ENCODE data around the gene PPP1R9A. TPM values are rescaled to one million over a fixed set of nuclear protein-coding genes. Genes with fewer than 3 reads are reported as not detected.

The PPP1R9A gene
- total and polyA plus RNA-seq, 2 donors from 2014 or later = 2.6 to 25.7 TPM

DNA sequence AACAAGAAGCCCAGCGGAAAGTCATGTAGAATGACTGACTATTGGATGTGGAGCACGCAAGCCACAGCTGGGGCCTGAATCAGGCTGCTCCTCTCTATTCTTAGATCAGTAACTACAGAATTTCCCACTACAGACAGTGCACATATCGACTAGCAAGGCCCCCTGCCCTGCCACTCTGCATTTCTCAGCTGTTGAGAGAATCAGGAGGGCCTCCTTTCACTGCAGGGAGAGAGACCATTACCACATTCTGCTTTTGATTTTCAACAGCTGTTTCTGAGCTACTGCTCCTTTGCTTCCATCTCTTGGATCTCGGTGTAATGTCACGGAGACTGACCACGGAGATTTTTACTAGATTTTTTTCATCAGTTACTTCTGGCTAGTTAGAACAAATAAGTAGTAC, 343.2 kb downstream of the PPP1R9A start:
- FAIRE-seq = no peak

DNA sequence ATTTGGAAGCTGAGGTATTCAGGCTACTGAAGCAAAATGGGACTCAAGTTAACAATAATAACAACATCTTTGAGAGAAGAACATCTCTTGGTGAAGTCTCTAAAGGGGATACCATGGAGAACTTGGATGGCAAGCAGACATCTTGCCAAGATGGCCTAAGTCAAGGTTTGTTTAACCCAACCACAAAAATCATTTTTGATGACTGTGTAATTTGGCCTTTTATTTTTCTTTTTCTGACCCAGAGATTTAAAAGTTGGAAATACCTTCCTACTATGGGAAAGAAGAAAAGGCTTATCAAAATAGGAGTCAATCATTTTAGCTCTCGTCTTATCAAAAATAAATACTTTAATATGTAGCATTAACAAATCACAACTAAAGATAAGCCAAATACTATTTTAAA, 344.6 kb downstream of the PPP1R9A start:
- no peaks in the 10 kb centered on the region for H3K27me3 ChIP-seq (ENCODE audit: control insufficient read depth, insufficient read depth, low read length)
- TF ChIP-seq, protein P1, sequence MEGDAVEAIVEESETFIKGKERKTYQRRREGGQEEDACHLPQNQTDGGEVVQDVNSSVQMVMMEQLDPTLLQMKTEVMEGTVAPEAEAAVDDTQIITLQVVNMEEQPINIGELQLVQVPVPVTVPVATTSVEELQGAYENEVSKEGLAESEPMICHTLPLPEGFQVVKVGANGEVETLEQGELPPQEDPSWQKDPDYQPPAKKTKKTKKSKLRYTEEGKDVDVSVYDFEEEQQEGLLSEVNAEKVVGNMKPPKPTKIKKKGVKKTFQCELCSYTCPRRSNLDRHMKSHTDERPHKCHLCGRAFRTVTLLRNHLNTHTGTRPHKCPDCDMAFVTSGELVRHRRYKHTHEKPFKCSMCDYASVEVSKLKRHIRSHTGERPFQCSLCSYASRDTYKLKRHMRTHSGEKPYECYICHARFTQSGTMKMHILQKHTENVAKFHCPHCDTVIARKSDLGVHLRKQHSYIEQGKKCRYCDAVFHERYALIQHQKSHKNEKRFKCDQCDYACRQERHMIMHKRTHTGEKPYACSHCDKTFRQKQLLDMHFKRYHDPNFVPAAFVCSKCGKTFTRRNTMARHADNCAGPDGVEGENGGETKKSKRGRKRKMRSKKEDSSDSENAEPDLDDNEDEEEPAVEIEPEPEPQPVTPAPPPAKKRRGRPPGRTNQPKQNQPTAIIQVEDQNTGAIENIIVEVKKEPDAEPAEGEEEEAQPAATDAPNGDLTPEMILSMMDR (IDR thresholded peaks at IDR 0.05; ENCODE audit: borderline replicate concordance, extremely low read depth, insufficient read depth) = no peak
- DNase-seq = no peak
- peaks cover 0 to 2% (median 0%) of the 10 kb centered on the region in 3 donors for H3K4me1 ChIP-seq (ENCODE audit: control insufficient read depth in 2 of 3, insufficient read depth in 2 of 3, low read depth in 1 of 3, low read length in 3 of 3)
- H3K36me3 ChIP-seq (ENCODE audit: control insufficient read depth in 2 of 3, insufficient read depth in 3 of 3, low read length in 3 of 3) = no peaks in the 10 kb centered on the region
- FAIRE-seq = no peak
- intact Hi-C loops (cut with DNase I) = no loop called here
- no peak overlapping the region for H3K27ac ChIP-seq (ENCODE audit: low read depth in 2 of 2, low read length in 2 of 2)
- no peak overlapping the region for H3K9ac ChIP-seq (ENCODE audit: low read length in 3 of 3)
- H3K9me3 ChIP-seq (ENCODE audit: control insufficient read depth in 2 of 3, insufficient read depth in 1 of 3, low read length in 3 of 3) = no peaks in the 10 kb centered on the region
- no peak overlapping the region for H3K4me3 ChIP-seq (ENCODE audit: low read length in 3 of 3)

More for the DNA sequence above, 343.2 kb downstream of the PPP1R9A start:
- Histone ChIP-seq H3K9ac (ENCODE audit: low read length in 3 of 3) (no peak overlapping the region), H3K27ac (ENCODE audit: low read depth in 2 of 2, low read length in 2 of 2) (no peak overlapping the region), H3K4me3 (ENCODE audit: low read length in 3 of 3) (no peak overlapping the region), H3K27me3 (ENCODE audit: control insufficient read depth, insufficient read depth, low read length) (no peaks in the 10 kb centered on the region), H3K9me3 (ENCODE audit: control insufficient read depth in 2 of 3, insufficient read depth in 1 of 3, low read length in 3 of 3) (no peaks in the 10 kb centered on the region), H3K36me3 (ENCODE audit: control insufficient read depth in 2 of 3, insufficient read depth in 3 of 3, low read length in 3 of 3) (no peaks in the 10 kb centered on the region), H3K4me1 (ENCODE audit: control insufficient read depth in 2 of 3, insufficient read depth in 2 of 3, low read depth in 1 of 3, low read length in 3 of 3) (peaks cover 0 to 3% (median 0%) of the 10 kb centered on the region in 3 donors)
- DNase-seq = peak in 2 of 5 donors; percentile 12 to 31
- TF ChIP-seq, protein P1 (IDR thresholded peaks at IDR 0.05; ENCODE audit: borderline replicate concordance, extremely low read depth, insufficient read depth) = no peak
- intact Hi-C loops (cut with DNase I) = no loop called here

DNA sequence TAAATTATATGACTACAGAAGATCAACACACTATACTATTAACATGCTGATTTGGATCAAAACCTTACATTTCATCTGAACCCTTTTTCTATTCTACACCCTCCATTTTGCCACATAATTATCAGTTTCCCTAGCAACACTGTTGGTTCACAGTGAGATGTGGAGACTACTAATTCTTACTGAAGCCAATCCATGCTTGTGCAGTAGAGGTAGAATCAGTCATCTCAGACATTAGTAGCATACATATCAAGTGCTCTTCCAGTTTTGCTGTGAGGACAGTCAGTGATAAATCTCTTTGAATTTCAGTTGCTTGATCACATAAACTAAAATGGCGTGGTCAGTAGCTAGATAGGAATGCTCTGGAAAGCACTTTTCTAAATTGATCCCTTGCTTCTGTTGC, 346.6 kb downstream of the PPP1R9A start:
- H3K4me1 ChIP-seq (ENCODE audit: control insufficient read depth in 2 of 3, insufficient read depth in 2 of 3, low read depth in 1 of 3, low read length in 3 of 3) = no peaks in the 10 kb centered on the region
- FAIRE-seq = no peak
- no peaks in the 10 kb centered on the region for H3K36me3 ChIP-seq (ENCODE audit: control insufficient read depth in 2 of 3, insufficient read depth in 3 of 3, low read length in 3 of 3)
- H3K27ac ChIP-seq (ENCODE audit: low read depth in 2 of 2, low read length in 2 of 2) = no peak overlapping the region
- TF ChIP-seq, protein P1 (IDR thresholded peaks at IDR 0.05; ENCODE audit: borderline replicate concordance, extremely low read depth, insufficient read depth) = no peak
- intact Hi-C loops (cut with DNase I) = no loop called here
- no peak overlapping the region for H3K4me3 ChIP-seq (ENCODE audit: low read length in 3 of 3)
- no peak for DNase-seq
- no peak overlapping the region for H3K9ac ChIP-seq (ENCODE audit: low read length in 3 of 3)
- H3K9me3 ChIP-seq (ENCODE audit: control insufficient read depth in 2 of 3, insufficient read depth in 1 of 3, low read length in 3 of 3) = no peaks in the 10 kb centered on the region
- H3K27me3 ChIP-seq (ENCODE audit: control insufficient read depth, insufficient read depth, low read length) = no peaks in the 10 kb centered on the region

DNA sequence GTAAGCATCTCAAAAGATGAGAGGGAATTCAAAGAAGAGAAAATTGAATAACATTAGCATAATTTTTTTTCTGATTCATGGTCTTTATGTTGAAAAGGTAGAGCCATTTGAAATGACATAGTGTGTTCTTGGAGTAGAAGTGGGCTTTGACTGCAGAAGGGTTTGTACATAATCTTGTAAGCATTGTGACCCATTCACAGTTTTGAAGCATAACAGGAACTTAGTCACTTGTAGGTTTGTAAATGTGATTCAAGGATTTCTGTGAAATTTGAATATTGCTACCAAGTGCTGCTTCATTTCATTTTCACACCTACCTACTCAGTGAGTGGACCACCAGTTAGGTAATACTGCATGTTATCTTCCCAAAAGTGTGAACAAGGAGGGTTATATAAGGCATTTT, 348.3 kb downstream of the PPP1R9A start:
- no peak for FAIRE-seq
- DNase-seq = no peak
- no peak overlapping the region for H3K4me3 ChIP-seq (ENCODE audit: low read length in 3 of 3)
- TF ChIP-seq, protein P1 (IDR thresholded peaks at IDR 0.05; ENCODE audit: borderline replicate concordance, extremely low read depth, insufficient read depth) = no peak
- H3K27ac ChIP-seq (ENCODE audit: low read depth in 2 of 2, low read length in 2 of 2) = no peak overlapping the region
- H3K9me3 ChIP-seq (ENCODE audit: control insufficient read depth in 2 of 3, insufficient read depth in 1 of 3, low read length in 3 of 3) = no peaks in the 10 kb centered on the region
- H3K9ac ChIP-seq (ENCODE audit: low read length in 3 of 3) = no peak overlapping the region
- no peaks in the 10 kb centered on the region for H3K27me3 ChIP-seq (ENCODE audit: control insufficient read depth, insufficient read depth, low read length)
- intact Hi-C loops (cut with DNase I) = no loop called here
- no peaks in the 10 kb centered on the region for H3K36me3 ChIP-seq (ENCODE audit: control insufficient read depth in 2 of 3, insufficient read depth in 3 of 3, low read length in 3 of 3)
- H3K4me1 ChIP-seq (ENCODE audit: control insufficient read depth in 2 of 3, insufficient read depth in 2 of 3, low read depth in 1 of 3, low read length in 3 of 3) = no peaks in the 10 kb centered on the region
